ENCODE measurements around the gene PGAP6.
"Not testable (repeated sequence)": the region's sequence is repeated elsewhere in the genome, so short reads cannot be mapped to it uniquely, and the experiment has no call there.

Gene PGAP6

GRCh38 chr16:346587-346986 lies 35.2 kb downstream of the PGAP6 start:
- DNase-seq = no peak

GRCh38 chr16:345772-346171 lies 36.0 kb downstream of the PGAP6 start:
- DNase-seq = no peak

DNA sequence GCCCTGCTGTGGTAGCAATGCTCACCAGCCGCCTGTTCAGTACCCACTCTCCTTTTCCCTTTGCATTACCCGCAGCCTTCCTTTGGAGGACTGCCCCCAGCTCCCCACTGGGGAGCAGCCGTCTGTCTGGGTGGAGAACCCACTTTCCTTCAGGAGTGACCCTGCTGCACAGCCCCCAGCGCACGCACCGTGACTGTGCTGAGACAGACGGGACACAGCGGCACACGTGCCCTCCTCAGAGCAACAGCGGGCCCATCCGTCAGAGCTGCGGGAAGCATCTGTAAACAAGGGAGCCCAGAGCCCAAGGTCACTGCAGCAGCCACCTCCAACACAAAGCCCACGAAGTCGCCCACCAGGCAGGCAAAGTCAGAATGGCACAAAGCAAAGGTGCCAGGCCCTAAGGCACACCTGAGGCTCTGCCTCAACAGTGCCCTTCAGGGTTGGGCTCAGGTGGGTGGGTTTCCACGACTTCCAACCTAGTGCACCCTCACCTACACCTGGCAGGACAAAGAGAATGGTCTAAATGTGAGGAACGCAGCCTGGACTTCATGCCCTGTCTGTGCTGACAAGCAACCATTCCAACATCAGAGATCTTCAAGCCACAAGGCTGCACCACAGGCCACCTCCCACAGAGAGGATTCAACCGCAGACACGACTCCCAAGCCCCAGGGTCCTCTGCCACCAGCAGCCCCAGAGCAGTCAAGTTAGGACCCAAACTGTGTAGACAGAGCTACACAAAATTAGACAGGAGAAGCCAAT lies 39.1 kb downstream of the PGAP6 start:
- no peak for DNase-seq

- not testable (repeated sequence) for DNase-seq
Observed at GRCh38 chr16:341974-342336, 39.8 kb downstream of the PGAP6 start.

DNA sequence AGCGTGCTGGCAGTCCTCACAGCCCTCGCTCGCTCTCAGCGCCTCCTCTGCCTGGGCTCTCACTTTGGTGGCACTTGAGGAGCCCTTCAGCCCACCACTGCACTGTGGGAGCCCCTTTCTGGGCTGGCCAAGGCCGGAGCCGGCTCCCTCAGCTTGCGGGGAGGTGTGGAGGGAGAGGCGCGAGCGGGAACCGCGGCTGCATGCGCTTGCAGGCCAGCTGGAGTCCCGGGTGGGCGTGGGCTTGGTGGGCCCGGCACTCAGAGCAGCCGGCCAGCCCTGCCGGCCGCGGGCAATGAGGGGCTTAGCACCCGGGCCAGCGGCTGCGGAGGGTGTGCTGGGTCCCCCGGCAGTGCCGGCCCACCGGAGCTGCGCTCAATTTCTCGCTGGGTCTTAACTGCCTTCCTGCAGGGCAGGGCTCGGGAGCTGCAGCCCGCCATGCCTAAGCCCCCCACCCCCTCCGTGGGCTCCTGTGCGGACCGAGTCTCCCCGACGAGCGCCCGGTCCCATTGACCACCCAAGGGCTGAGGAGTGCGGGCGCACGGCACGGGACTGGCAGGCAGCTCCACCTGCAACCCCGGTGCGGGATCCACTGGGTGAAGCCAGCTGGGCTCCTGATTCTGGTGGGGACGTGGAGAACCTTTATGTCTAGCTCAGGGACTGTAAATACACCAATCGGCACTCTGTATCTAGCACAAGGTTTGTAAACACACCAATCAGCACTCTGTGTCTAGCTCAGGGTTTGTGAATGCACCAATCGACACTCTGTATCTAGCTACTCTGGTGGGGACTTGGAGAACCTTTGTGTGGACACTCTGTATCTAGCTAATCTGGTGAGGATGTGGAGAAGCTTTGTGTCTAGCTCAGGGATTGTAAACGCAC lies 40.4 kb downstream of the PGAP6 start:
- not testable (repeated sequence) for DNase-seq

DNA sequence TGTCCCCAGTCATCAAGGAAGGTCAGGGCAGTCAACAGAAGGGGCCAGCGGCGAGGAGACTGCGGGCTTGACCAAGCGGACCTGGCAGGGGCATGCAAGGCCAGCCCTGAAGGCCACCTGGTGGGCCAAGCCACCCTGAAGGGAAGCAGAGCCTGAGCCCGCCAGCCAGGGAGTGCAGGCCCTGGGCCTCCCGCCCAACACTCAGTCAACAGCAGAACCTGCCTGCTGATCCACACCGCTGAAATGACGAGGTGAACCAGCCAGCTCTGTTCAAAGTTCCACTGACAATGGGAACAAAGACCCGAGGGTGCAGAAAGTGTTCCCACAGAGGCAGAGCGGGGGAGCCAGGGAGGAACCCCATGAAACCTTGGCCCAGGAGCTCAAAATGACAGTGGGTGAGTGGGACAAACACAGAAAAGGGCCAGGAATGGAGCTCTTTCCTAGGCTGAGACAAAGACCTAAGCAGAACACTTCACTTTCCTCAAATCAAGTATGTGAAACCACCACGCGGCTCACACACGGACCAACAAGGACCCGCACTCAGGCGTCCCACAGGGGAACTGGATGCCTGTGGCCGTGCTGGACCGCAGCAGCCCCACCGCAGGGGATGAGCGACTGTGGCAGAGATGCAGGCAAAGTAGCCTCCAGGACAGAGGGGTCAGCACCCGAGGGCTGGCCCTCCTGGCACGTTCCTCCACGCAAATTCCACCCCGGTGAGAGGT lies 41.2 kb downstream of the PGAP6 start:
- DNase-seq = no peak

- no peak for DNase-seq
Observed at GRCh38 chr16:339680-340079, 42.1 kb downstream of the PGAP6 start.

DNA sequence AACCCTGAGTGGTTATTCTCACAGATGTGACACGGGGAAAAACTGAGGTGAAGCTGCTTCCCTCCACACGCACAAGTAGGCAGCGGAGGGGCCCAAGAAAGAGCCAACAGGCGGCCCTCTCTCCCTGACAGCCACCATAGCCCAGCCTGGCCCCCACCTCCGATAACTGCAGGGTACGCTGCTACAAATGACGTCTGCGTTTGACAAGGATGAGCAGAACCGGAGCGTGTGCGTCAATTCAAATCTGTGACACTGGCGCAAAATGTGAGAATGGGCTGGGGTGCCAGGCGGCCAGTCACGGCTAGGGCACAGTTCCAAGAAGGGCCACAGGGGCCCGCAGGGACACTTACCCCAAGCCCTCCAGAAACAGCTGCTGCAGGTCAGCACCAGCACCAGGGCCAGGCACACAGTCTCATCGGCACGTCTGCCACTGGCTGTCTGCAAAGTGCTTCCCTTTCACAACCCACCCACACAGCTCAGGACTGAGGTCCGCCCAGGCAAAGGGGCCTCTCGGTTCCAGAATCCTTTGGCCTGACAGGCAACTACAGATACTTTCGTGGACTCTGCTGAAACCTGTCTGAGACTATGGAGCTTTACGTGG lies 43.7 kb downstream of the PGAP6 start:
- DNase-seq = no peak

- DNase-seq = no peak
Observed at GRCh38 chr16:337437-337836, 44.3 kb downstream of the PGAP6 start.

- no peak for DNase-seq
Observed at GRCh38 chr16:336269-336668, 45.5 kb downstream of the PGAP6 start.

- not testable (repeated sequence) for DNase-seq
Observed at GRCh38 chr16:334861-335632, 46.7 kb downstream of the PGAP6 start.

- not testable (repeated sequence) for DNase-seq
Observed at GRCh38 chr16:334164-334832, 47.5 kb downstream of the PGAP6 start.

GRCh38 chr16:333406-334094 lies 48.2 kb downstream of the PGAP6 start:
- no peak for DNase-seq

DNA sequence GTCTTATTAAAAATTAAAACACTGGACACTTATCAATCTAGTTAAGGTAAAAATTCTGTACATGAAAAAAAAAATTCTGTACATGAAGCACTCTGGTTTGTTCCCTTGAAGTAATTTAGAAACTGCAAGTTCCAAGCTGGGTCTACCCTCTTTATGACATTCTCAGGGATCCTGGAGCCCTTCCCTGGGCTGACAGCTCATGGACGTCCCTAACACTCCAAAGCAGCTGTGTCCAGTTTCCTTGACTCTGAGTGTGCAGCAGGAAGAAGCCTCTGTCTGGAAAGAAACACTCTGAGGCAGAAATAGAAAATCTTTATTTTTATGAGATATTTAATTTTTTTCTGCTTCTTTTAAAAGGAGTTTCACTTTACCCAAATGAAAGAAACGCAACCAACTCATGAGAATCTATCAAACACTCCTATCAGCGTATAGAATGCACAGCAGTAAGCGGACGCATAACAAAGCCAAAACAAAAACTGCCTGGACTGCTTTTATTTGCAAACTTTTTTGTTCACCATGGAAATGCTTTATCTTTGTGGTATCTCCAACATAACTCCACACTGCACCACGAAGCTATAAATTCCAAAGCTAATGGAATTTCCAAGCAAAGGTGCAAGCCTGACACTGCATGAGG lies 50.5 kb downstream of the PGAP6 start:
- not testable (repeated sequence) for DNase-seq

DNA sequence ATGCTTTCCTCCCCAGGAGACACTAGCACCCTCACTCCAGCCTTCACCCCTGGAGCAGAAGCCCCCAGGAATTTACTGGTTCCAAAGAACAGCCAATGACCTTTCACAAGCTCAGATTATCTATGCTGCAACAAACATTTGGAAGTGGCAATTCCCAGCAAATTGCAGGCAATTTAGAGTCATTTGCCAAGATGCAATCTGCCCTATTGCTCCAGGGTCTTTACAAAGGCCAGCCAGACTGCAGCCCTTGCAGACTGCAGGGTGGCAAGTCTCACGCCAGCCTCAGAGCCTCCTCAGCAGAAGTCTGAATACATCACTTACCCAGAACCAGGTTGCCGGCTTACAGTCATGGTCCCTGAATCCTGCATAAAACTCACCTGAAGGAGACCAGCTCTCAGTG lies 51.0 kb downstream of the PGAP6 start:
- no peak for DNase-seq

- no peak for DNase-seq
Observed at GRCh38 chr16:325375-326145, 56.2 kb downstream of the PGAP6 start.

DNA sequence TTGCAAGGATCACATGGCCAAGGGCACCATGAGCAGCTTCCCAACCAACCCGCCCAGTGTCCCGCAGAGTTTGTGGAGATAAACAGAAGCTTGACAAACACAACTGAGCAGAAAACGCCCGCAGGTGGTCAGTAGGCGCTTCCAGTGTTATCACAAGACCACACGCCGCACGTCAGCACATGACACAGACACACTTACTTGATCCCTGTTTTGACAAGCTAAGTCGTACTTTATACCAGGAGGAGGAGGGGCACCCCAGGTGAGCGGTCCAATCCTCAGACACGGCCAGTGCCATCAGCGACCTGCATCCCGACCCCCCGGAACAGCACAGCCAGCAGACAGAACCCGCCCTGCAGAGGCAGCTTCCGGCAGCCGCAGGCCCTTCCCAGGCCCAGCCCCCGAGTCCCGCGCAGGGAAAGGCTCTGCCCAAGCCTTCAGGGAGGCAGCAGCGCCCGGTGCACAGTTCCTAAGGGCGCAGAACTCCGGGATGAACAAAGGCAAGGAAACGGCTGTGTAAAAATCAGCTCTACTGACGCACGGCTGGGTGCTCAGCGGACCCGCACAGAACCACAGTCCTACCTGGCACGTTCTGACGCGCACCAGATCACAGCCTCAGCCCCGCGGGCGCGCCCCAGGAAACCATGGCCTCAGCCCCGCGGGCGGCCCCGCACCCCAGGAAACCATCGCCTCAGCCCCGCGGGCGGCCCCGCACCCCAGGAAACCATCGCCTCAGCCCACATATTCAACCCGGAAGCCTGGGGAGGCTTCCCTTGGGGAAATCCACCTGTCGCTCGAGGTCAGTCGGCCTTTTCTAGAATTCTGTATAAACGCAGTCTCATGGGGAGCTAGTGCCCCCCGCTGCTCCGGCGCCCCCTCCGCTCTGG lies 57.1 kb downstream of the PGAP6 start:
- DNase-seq = no peak

- DNase-seq = no peak
Observed at GRCh38 chr16:324201-324450, 57.7 kb downstream of the PGAP6 start.
